Germinal center (tissue), 1 donor: ENCODE measurements around the gene IFIT1B.
"Not testable (repeated sequence)": the region's sequence is repeated elsewhere in the genome, so short reads cannot be mapped to it uniquely, and the experiment has no call there.

Source experiments
- DNase-seq: peaks from one replicate; pipeline ENCODE4 v3.0.0; 2012; ENCODE audit warnings: mixed read lengths, low spot score

IFIT1B gene

DNA sequence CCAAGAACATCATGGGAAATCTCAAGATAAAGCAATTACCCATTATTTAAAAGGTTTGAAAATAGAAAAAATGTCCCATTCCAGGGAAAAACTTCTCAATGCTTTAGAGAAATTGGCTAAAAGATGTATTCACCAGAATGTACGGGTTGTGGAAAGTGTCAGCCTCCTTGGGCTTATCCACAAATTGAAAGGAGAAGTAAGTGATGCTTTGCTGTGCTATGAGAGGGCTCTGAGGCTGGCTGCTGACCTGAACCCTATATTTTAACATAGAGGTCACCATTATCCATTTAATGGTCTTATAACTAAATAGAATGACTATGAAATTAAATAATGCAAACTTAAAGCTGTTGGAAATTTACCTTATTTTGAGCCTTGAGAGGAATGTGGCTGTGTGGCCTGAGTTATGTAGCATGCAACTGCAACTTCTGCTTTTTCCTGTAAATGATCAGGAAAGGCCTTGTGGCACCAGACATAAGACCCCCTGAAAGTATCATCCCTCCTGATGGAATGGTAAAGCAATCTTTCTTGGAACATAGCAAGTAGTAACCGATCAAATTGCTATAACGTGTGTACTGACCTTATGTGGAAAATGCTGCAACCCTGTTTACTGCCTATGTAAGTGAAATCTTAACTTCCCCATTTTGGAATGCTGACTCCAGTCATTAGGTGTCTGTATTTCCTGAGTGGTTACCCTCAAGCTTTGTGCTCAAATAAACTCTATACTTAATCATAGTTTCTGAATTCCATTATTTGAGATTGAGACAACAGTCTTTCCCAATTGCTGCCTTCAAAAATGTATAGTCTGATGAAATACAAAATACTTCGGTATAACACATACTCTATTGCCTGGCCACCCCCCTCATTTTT is 6.9 kb downstream of the IFIT1B start:
- DNase-seq, result no peak

DNA sequence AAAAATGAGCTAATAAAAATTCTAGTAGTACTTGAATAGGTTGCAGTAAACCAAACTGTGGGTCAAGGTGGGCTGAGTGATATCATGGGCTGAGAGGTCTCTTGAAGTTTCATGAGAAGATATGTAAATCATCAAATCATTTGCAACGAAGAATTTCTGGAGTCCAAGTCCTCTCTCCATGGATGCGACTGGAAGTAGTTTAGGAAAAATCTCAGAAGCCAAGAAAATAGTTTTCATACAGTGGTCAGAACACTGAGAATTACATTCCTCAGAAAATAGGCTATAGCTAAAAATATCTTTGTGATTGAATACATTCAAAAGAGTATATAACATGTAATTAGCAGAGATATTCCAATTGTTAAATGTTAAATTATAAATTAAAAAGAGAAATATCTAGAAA is 10.9 kb downstream of the IFIT1B start:
- DNase-seq, result no peak

DNA sequence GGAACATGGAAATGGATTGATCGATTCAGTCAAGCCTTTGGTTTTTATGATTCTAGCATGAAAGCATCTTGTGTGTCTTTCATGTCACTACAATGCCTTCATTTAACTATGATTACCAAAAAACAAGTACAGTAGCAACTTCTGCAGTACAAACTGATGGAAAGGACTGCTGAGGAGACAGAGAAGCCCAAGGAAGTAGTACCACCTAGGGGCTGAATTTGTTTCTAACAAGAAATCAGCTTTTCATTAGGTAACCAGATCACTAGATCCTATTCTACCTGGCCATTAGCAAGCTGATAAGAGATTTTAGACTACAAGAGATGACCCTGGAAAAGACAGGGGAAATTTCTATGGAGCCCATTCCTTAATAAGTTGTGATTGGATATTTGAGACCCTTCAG is 11.4 kb downstream of the IFIT1B start:
- no peak for DNase-seq

DNA sequence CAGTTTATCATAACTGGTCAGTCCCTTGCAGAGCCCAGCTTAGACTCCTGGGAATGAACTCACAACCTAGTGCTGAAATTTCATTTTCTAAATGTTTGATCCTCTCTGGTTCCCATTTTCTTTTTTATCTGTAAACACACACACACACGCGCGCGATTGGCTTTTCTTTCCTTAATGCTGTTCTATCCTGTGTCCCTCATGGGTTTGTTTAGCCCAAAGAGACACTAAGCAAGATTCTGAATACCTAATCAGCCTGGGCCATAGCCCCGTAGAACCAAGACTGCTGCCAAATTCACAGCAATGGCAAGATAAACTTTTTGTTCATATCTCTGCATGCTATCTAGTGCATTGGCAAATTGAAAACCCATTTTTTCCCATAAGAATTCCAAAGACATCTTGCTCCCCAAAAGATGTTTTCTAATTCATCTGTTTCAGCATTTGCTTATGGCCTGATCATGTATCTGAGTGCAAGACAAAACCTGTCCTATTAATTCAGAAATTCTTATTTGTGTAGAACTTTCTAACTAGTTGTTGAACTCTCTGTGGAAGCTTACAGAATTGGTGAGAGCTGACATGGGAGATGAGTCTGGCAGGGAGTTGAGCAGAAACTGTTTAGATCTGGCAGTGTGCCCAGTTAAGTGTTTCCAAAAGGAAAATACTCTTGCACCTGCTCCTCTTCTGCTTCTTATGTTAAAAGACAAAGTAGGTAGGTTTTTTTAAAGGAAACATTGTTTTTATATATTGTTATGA is 12.8 kb downstream of the IFIT1B start:
- DNase-seq, result no peak

DNA sequence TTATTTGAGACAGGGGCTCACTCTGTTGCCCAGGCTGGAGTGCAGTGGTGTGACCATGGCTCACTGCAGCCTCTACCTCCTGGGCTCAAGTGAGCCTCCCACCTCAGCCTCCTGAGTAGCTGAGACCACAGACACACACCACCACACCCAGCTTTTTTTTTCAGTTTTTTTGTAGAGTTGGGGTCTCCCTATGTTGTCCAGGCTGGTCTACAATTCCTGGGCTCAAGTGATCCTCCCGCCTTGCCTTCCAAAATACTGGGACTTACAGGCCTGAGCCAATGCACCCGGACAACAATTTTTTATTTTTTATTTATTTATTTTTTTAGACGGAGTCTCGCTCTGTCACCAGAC is 13.3 kb downstream of the IFIT1B start:
- not testable (repeated sequence) for DNase-seq

DNA sequence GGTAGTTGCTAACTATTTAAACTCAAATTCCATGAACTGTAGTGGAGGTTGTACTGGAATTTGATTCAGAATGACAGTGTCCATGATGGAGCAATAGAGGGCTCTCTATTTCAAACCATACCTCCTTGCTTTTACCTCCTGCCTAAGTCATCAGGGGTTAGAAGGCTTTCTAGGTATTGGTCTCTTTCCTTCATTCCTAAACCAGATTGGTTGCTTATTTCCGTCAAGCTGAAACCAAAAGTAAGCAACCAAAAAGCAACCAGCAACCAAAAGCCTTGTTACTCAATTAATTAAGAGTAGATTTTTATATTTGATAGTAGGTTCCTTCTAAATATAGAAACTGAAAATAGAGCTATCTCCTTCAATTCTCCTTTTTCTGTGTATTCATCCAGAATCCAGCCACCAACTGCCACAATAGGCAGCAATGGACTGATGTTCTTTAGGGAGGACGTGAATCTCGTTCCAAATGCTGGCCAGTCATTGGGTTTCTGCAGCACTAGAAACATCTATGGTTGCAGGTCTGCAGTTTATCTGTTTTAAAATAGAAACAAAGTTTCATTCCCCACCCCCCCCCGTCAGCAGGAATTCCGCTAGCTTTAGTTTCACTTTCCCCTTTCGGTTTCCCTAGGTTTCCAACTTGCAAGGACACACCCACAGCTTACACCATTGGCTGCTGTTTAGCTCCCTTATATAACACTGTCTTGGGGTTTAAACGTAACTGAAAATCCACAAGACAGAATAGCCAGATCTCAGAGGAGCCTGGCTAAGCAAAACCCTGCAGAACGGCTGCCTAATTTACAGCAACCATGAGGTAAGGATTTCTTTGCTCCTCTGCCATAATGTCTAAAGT is 14.3 kb downstream of the IFIT1B start, which contains the start of gene IFIT1:
Gene IFIT1 (plus strand): TSS at position 717 of the 850 bp plus-strand sequence. CDS start 90 bp downstream, at position 807.
- DNase-seq, result peak; percentile 56

DNA sequence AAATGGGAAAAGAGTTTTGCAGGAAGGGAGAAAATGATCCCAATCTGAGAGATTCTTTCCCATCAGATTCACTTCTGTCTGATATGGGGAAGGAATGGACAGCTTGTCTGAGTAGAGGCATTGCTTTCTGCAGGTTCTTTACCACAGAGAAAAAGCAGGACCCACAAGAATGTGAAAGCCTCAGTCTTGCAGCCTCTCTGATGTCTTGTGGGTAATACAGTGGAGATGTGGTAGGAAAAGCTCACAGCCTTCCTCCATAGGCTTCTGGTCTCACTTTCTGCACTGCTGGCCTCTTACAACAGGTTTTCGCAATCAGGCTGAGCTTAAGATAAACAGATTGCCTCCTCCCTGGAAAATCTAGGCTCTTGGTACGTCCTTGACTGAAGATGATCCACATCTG is 15.1 kb downstream of the IFIT1B start:
- no peak for DNase-seq

DNA sequence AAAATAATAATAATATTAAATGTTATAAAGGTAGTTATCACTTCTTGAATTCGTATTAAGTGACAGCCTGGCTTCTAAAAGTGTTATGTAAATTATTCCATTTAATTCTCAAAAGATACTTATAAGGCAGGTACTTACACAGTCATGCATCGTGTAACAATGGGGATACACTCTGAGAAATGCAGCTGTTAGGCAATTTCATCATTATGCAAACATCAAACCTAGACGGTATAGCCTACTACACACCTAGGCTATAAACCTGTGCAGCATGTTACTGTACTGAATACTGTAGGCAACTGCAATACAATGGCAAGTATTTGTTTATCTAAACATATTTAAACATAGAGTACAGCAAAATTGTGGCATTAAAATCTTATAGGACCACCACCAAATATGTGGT is 16.0 kb downstream of the IFIT1B start:
- DNase-seq, result no peak

DNA sequence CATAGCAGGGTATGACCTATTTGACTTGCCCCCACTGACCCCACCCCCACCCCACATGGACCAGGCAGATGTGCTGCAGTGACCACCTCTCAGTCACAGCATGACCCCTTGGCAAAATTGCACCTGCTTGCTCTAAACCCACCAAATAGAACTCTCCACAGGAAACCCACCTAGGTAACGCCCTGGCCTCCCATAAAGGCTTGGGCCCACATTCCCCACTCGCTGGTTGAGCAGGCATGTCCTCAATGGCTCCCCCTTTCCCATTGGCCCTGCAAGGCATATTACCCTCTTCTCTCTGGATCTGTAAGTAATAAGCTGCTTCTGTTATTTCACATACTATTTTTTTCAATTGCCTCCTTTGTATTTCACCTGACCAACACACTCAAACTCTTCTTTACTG is 17.3 kb downstream of the IFIT1B start:
- DNase-seq, result no peak

DNA sequence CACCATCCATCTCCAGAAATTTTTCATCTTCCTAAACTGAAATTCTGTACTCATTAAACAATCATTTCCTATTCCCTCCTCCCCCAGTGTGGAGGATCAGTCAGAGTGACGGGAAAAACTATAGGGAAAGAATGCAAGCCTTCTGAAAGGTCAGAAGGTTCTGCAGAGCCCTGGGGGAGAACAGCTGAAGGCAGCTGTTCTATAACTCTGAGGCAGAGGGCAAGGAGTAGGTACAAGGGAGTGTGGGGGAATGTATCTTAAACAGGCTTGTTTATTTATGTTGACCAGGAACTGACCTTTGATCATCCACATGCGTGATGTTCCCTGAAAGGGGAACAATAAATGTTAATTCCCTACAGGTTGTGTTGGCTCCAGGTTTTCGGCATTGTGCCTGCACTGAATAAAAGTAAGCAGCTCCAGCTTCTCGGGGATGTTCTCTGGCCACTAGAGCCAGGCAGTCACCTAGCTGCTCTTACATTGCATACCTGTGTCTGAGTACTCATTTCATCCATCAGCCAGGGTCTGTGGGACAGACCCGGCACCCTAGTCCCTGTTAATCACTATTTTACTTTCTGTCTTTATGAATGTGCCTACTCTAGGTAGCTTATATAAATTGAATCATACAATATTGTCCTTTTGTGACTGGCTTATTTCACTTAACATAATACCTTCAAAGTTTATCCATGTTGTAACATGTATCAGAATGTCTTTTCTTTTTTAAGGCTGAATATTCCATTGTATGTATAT is 20.3 kb downstream of the IFIT1B start:
- no peak for DNase-seq

DNA sequence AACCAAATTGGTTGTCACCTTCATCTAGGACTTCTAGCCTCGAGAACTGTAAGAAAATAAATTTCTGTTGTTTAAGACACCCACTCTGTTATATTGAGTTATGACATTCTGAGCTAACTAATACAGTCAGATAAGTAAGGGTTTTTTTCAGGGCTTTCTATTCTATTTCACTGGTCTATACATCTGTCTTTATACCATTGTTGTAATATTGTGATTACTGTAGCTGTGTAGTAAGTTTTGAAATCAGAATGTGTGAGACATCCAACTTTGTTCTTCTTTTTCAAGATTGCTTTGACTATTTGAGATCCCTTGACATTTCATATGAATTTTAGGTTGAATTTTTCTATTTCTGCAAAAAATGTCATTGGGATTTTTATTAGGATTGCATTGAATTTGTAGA is 22.1 kb downstream of the IFIT1B start:
- DNase-seq, result no peak

DNA sequence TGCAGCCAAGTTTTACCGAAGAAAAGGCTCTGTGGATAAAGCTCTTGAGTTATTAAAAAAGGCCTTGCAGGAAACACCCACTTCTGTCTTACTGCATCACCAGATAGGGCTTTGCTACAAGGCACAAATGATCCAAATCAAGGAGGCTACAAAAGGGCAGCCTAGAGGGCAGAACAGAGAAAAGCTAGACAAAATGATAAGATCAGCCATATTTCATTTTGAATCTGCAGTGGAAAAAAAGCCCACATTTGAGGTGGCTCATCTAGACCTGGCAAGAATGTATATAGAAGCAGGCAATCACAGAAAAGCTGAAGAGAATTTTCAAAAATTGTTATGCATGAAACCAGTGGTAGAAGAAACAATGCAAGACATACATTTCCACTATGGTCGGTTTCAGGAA is 25.2 kb downstream of the IFIT1B start:
- DNase-seq, result no peak

DNA sequence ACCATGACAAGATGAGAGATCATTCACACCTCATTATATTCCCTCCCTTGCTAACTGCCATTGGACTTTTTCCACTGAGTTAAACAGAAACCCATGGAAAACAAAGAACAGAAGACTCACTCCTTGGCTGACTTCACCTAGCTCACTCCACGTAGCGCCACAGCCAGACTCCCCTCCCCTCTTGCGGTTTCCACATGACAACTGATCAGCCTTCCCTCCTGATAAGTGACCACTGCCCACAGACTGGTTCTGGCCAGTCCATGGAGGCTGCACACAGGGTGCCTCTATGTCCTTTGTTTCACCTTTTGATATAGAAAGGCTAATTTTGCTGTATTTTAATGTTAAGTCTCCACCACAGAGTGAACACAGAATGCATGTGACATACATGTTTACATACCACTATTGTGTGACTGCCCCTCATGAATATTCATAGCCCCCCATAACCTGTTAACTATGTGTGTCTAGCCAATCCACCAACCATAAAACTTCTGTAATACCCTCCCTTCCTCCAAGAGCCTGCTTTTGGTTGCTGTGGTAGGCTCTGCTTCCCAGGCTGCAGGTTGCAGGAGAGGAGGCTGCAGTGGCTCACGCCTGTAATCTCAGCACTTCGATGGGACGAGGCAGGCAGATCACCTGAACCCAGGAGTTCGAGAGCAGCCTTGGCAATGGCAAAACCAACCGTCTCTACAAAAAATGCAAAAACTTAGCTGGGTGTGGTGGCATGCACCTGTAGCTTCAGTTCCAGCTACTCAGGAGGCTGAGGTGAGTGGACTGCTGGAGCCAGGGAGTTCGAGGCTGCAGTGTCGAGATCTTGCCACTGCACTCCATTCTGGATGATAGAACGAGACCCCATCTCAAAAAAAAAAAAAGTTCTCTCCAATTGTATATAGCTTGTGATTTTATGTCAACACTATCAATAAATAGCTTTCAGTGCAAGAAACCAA is 26.5 kb downstream of the IFIT1B start:
- DNase-seq, result no peak

DNA sequence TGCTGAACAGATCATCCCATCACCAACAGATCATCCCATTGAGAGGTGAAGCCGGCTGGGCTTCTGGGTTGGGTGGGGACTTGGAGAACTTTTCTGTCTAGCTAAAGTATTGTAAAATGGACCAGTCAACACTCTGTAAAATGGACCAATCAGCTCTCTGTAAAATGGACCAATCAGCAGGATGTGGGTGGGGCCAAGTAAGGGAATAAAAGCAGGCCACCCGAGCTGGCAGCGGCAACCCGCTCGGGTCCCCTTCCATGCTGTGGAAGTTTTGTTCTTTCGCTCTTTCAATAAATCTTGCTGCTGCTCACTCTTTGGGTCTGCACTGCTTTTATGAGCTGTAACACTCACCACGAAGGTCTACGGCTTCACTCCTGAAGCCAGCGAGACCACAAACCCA is 28.3 kb downstream of the IFIT1B start:
- DNase-seq, result not testable (repeated sequence)

DNA sequence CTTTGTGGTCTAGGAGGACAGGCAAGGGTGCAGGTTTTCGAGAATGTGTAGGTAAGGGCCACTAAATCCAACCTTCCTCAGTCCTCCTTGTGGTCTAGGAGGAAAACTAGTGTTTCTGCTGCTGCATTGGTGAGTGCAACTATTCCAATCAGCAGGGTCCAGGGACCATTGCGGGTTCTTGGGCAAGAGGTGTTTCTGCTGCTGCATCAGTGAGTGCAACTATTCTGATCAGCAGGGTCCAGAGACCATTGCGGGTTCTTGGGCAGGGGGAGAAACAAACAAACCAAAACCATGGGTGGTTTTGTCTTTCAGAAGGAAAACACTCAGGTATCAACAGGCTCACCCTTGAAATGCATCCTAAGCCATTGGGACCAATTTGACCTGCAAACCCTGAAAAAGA is 29.9 kb downstream of the IFIT1B start:
- DNase-seq, result not testable (repeated sequence)

DNA sequence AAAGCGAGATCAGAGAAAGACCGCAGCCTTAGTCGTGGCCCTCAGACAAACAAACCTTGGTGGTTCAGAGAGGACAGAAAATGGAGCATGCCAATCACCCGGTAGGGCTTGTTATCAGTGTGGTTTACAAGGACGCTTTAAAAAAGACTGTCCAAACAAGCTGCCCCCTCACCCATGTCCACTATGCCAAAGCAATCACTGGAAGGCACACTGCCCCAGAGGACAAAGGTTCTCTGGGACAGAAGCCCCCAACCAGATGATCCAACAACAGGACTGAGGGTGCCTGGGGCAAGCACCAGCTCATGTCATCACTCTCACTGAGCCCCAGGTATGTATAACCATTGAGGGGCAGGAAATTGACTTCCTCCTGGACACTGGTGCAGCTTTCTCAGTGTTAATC is 31.4 kb downstream of the IFIT1B start:
- not testable (repeated sequence) for DNase-seq

DNA sequence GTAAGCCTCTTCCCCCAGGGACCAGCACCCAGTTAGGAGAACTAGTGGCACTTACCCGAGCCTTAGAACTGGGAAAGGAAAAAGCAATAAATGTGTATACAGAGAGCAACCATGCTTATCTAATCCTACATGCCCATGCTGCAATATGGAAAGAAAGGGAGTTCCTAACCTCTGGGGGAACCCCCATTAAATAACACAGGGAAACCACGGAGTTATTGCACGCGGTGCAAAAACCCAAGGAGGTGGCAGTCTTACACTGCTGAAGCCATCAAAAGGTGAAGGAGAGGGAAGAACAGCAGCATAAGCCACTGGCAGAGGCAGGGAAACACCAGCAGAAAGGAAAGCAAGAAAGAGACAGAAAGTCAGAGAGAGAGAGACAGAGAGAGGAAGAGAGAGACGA is 32.7 kb downstream of the IFIT1B start:
- not testable (repeated sequence) for DNase-seq

DNA sequence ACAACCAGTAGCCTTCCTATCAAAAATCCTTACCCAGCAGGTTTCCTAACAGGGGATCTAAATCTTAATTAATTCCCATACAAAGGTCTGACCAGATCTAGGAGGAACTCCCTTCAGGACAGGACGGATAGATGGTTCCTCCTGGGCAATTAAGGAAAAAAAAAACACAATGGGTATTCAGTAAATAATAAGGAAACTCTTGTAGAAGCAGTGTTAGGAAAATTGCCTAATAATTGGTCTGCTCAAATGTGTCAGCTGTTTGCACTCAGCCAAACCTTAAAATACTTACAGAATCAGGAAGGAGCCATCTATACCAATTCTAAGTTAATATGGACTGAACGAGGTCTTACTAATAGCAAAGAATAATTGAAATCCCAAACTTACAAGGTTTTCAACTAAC is 33.3 kb downstream of the IFIT1B start:
- not testable (repeated sequence) for DNase-seq

DNA sequence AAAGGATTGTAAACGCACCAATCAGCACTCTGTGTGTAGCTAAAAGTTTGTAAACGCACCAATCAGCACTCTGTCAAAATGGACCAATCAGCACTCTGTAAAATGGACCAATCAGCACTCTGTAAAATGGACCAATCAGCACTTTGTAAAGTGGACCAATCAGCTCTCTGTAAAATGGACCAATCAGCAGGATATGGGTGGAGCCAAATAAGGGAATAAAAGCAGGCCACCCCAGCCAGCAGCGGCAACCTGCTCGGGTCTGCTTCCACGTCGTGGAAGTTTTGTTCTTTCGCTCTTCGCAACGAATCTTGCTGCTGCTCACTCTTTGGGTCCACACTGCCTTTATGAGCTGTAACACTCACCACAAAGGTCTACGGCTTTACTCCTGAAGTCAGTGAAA is 34.4 kb downstream of the IFIT1B start:
- DNase-seq, result not testable (repeated sequence)

DNA sequence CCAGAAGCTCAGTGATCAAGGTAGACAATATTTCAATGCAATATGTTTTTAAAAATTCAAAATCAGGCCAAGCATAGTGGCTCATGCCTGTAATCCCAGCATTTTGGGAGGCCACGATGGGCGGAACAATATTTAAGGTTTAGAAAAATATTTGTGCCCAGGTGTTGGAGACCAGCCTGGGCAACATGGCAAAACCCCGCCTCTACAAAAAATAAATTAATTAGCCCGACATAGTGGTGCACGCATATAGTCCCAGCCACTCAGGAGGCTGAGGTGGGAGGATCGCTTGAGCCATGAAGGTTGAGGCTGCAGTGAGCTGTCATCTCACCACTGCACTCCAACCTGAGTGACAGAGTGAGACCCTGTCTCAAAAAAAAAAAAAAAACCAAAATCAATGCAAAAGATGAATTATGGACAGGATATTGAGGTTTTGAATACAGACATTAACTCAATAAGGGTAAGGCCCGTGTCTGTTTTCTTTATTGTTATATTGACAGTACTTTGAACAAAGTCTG is 35.6 kb downstream of the IFIT1B start:
- no peak for DNase-seq
